Pons (tissue), 1 donor: ENCODE measurements around the gene DNAJC19.

ENCODE experiments used
- DNase-seq: peaks from one replicate; pipeline ENCODE4 v3.0.0-alpha.2; 2016; ENCODE audit warnings: low spot score

DNAJC19 gene

GRCh38 chr3:180961087-180961486 is 28.4 kb downstream of the DNAJC19 start:
- no peak for DNase-seq

- DNase-seq, result no peak
Measured at GRCh38 chr3:180959691-180960090, 29.8 kb downstream of the DNAJC19 start.

- DNase-seq, result no peak
Measured at GRCh38 chr3:180947761-180948390, 41.7 kb downstream of the DNAJC19 start.

- no peak for DNase-seq
Measured at GRCh38 chr3:180940826-180941225, 48.7 kb downstream of the DNAJC19 start.

GRCh38 chr3:180934638-180935037 is 54.9 kb downstream of the DNAJC19 start:
- DNase-seq, result no peak
